Measurements from ENCODE around the gene IL3RA. TPM values are rescaled to one million over a fixed set of nuclear protein-coding genes. Genes with fewer than 3 reads are reported as not detected.

IL3RA gene
- polyA plus RNA-seq, 1 of the 3 experiments (the other 2 are of a cell fraction) = not detected

GRCh38 chrX:1430451-1430850 is 93.9 kb downstream of the IL3RA start:
- no peak overlapping the region for H3K4me3 ChIP-seq (ENCODE audit: low read depth in 2 of 2, low read length in 1 of 2)
- no peaks in the 10 kb centered on the region for H3F3A ChIP-seq (replicated peaks; ENCODE audit: insufficient read depth)
- no peak overlapping the region for H3K27ac ChIP-seq (ENCODE audit: low read depth in 2 of 2, low read length in 1 of 2)
- H3K27me3 ChIP-seq (ENCODE audit: insufficient read depth) = no peaks in the 10 kb centered on the region
- TF ChIP-seq TCF12 (IDR thresholded peaks at IDR 0.05) (no peak), GATA2 (CRISPR knock-in tag; IDR thresholded peaks at IDR 0.05) (no peak), EZH2phosphoT487 (IDR thresholded peaks at IDR 0.05; ENCODE audit: borderline replicate concordance, low read depth) (no peak), FOXM1 (IDR thresholded peaks at IDR 0.05; ENCODE audit: low read depth) (no peak), IRF3 (IDR thresholded peaks at IDR 0.05; ENCODE audit: low read depth, low read length) (no peak), GABPA (IDR thresholded peaks at IDR 0.05; ENCODE audit: low read depth) (no peak), RCOR1 (IDR thresholded peaks at IDR 0.05; ENCODE audit: low read length) (no peak), NRF1 (IDR thresholded peaks at IDR 0.05; ENCODE audit: low read depth, low read length) (no peak), MEF2A (IDR thresholded peaks at IDR 0.05; ENCODE audit: borderline replicate concordance, low read depth) (no peak), EP300 (IDR thresholded peaks at IDR 0.05; ENCODE audit: borderline replicate concordance in 1 of 2, low read depth in 1 of 2, low read length in 1 of 2) (no peak), USF2 (IDR thresholded peaks at IDR 0.05; ENCODE audit: borderline replicate concordance, low read depth, low read length) (no peak), RFX5 (IDR thresholded peaks at IDR 0.05; ENCODE audit: low read length) (no peak), ELF1 (IDR thresholded peaks at IDR 0.05) (no peak), MAX (IDR thresholded peaks at IDR 0.05; ENCODE audit: low read depth) (no peak), SMC3 (IDR thresholded peaks at IDR 0.05; ENCODE audit: low read depth, low read length) (no peak), FOXJ3 (CRISPR knock-in tag; IDR thresholded peaks at IDR 0.05) (no peak), POLR2AphosphoS5 (IDR thresholded peaks at IDR 0.05; ENCODE audit: low read depth, low read length) (no peak)
- no peaks in the 10 kb centered on the region for H3K79me2 ChIP-seq (ENCODE audit: insufficient read depth)
- ChIA-PET POLR2A (no interaction called here), CTCF (no interaction called here)
- 97% methylated on average over 10 of the region's 10 CpGs for WGBS (ENCODE audit: low lambda C conversion rate)
- no peaks in the 10 kb centered on the region for H3K4me1 ChIP-seq (ENCODE audit: control insufficient read depth in 1 of 2, insufficient read depth in 2 of 2, low read depth in 1 of 2, low read length in 1 of 2)
- H3K9ac ChIP-seq = no peak overlapping the region
- DNase-seq = no peak
- no peaks in the 10 kb centered on the region for H3K9me3 ChIP-seq
- peaks cover 0 to 12% of the 10 kb centered on the region in 2 experiments for H3K36me3 ChIP-seq (replicated peaks in 1 of 2; ENCODE audit: control insufficient read depth in 1 of 2, insufficient read depth in 2 of 2, low read length in 1 of 2)
- no peaks in the 10 kb centered on the region for H3K9me2 ChIP-seq
- H3K4me2 ChIP-seq = no peak overlapping the region
- no peak overlapping the region for H2AFZ ChIP-seq (ENCODE audit: low read depth)
- H4K20me1 ChIP-seq (ENCODE audit: insufficient read depth) = no peaks in the 10 kb centered on the region

Small RNA genes lying within 50 kb of the gene (small RNA-seq; reads per million reads assigned to genes)
- 0 reads per million in 7 experiments for gene MIR3690
- 0 reads per million in 7 experiments for gene RNA5SP498

Other genes starting within 250 kb of the IL3RA start
- not detected in 2 replicates for gene CRLF2, start 124.1 kb upstream of the IL3RA start, polyA plus RNA-seq (2012; rRNA removed)
- not detected in 2 replicates for gene CSF2RA, start 68.0 kb upstream of the IL3RA start, polyA plus RNA-seq (2012; rRNA removed)
- 819 and 981 TPM in 2 replicates for gene SLC25A6, start 55.3 kb downstream of the IL3RA start, polyA plus RNA-seq (2012; rRNA removed)
- 34.7 and 37.7 TPM in 2 replicates for gene ASMTL, start 116.1 kb downstream of the IL3RA start, polyA plus RNA-seq (2012; rRNA removed)
- gene P2RY8, start 200.4 kb downstream of the IL3RA start, polyA plus RNA-seq (2012; rRNA removed) = 0.03 and 0.08 TPM in 2 replicates

All from SK-N-SH (cell line).